ENCODE data around the gene CDC42SE2. TPM values are rescaled to one million over a fixed set of nuclear protein-coding genes. Genes with fewer than 3 reads are reported as not detected.
A peak's percentile ranks its signal among the peaks of the same experiment; 100 is the strongest.
"Not testable (repeated sequence)": the region's sequence is repeated elsewhere in the genome, so short reads cannot be mapped to it uniquely, and the experiment has no call there.

The CDC42SE2 gene
- total RNA-seq, 1 donor from 2014 or later: 11.6 TPM

- intact Hi-C loops (cut with DNase I): loop anchor here (10.0 kb wide), 1 partner anchor 114 kb away; the partner anchor contains the start of gene CDC42SE2
- ATAC-seq (no peak), DNase-seq (ENCODE audit: missing footprints) (no peak)
Observed at GRCh38 chr5:131378721-131379541, 115.1 kb downstream of the CDC42SE2 start.

- ATAC-seq (no peak), DNase-seq (ENCODE audit: missing footprints) (no peak)
- intact Hi-C loops (cut with DNase I): loop anchor here (10.0 kb wide), 2 partner anchors 115 to 215 kb away; partner anchors contain the start of genes CDC42SE2 and HINT1
Observed at GRCh38 chr5:131379723-131380122, 115.9 kb downstream of the CDC42SE2 start.

- intact Hi-C loops (cut with DNase I): loop anchor here (10.0 kb wide), 1 partner anchor 215 kb away; the partner anchor contains the start of gene HINT1
Observed at GRCh38 chr5:131380238-131380637, 116.4 kb downstream of the CDC42SE2 start.

GRCh38 chr5:131381021-131381420 lies 117.2 kb downstream of the CDC42SE2 start:
- DNase-seq (ENCODE audit: missing footprints): no peak
- no peak for ATAC-seq
- intact Hi-C loops (cut with DNase I): loop anchor here (10.0 kb wide), 1 partner anchor 216 kb away; the partner anchor contains the start of gene HINT1

More at GRCh38 chr5:131380238-131380637, 116.4 kb downstream of the CDC42SE2 start:
- not testable (repeated sequence) for ATAC-seq; DNase-seq (ENCODE audit: missing footprints)

- intact Hi-C loops (cut with DNase I): loop anchor here (10.0 kb wide), 1 partner anchor 217 kb away; the partner anchor contains the start of gene HINT1
- DNase-seq (ENCODE audit: missing footprints) (no peak), ATAC-seq (no peak)
Observed at GRCh38 chr5:131381777-131382176, 117.9 kb downstream of the CDC42SE2 start.

GRCh38 chr5:131382407-131383395 lies 118.8 kb downstream of the CDC42SE2 start:
- DNase-seq (ENCODE audit: missing footprints) (no peak), ATAC-seq (peak; percentile 39)
- intact Hi-C loops (cut with DNase I): loop anchor here (10.0 kb wide), 1 partner anchor 218 kb away; the partner anchor contains the start of gene HINT1

GRCh38 chr5:131384173-131384572 lies 120.3 kb downstream of the CDC42SE2 start:
- intact Hi-C loops (cut with DNase I): loop anchor here (10.0 kb wide), 1 partner anchor 219 kb away; the partner anchor contains the start of gene HINT1
- ATAC-seq: no peak

GRCh38 chr5:131384616-131385214 lies 120.9 kb downstream of the CDC42SE2 start:
- ATAC-seq (no peak), DNase-seq (ENCODE audit: missing footprints) (no peak)
- intact Hi-C loops (cut with DNase I): loop anchor here (10.0 kb wide), 1 partner anchor 220 kb away; the partner anchor contains the start of gene HINT1

More at GRCh38 chr5:131384173-131384572, 120.3 kb downstream of the CDC42SE2 start:
- no peak for DNase-seq (ENCODE audit: missing footprints)

- ATAC-seq (no peak), DNase-seq (ENCODE audit: missing footprints) (no peak)
- intact Hi-C loops (cut with DNase I): loop anchor here (10.0 kb wide), 1 partner anchor 221 kb away; the partner anchor contains the start of gene HINT1
Observed at GRCh38 chr5:131386124-131386523, 122.3 kb downstream of the CDC42SE2 start.

GRCh38 chr5:131386779-131387178 lies 122.9 kb downstream of the CDC42SE2 start:
- DNase-seq (ENCODE audit: missing footprints) (no peak), ATAC-seq (no peak)
- intact Hi-C loops (cut with DNase I): loop anchor here (10.0 kb wide), 1 partner anchor 222 kb away; the partner anchor contains the start of gene HINT1

- no peak for ATAC-seq
- intact Hi-C loops (cut with DNase I): loop anchor here (10.0 kb wide), 1 partner anchor 222 kb away; the partner anchor contains the start of gene HINT1
Observed at GRCh38 chr5:131387255-131387654, 123.4 kb downstream of the CDC42SE2 start.

GRCh38 chr5:131389096-131389868 lies 125.4 kb downstream of the CDC42SE2 start:
- ATAC-seq: no peak
- no peak for DNase-seq (ENCODE audit: missing footprints)
- intact Hi-C loops (cut with DNase I): loop anchor here (10.0 kb wide), 1 partner anchor 224 kb away; the partner anchor contains the start of gene HINT1

More at GRCh38 chr5:131387255-131387654, 123.4 kb downstream of the CDC42SE2 start:
- DNase-seq (ENCODE audit: missing footprints): no peak

GRCh38 chr5:131389869-131390265 lies 126.0 kb downstream of the CDC42SE2 start:
- intact Hi-C loops (cut with DNase I): loop anchor here (10.0 kb wide), 1 partner anchor 225 kb away; the partner anchor contains the start of gene HINT1
- no peak for DNase-seq (ENCODE audit: missing footprints)
- ATAC-seq: no peak

- DNase-seq (ENCODE audit: missing footprints): no peak
- intact Hi-C loops (cut with DNase I): no loop called here
- no peak for ATAC-seq
Observed at GRCh38 chr5:131392466-131393095, 128.7 kb downstream of the CDC42SE2 start.

GRCh38 chr5:131393498-131393968 lies 129.7 kb downstream of the CDC42SE2 start:
- peak; percentile 68 for ATAC-seq

GRCh38 chr5:131394128-131394527 lies 130.3 kb downstream of the CDC42SE2 start:
- ATAC-seq (no peak), DNase-seq (ENCODE audit: missing footprints) (no peak)
- intact Hi-C loops (cut with DNase I): no loop called here

More at GRCh38 chr5:131393498-131393968, 129.7 kb downstream of the CDC42SE2 start:
- intact Hi-C loops (cut with DNase I): no loop called here
- no peak for DNase-seq (ENCODE audit: missing footprints)
